ENCODE measurements around the gene ADGB. TPM values are rescaled to one million over a fixed set of nuclear protein-coding genes. Genes with fewer than 3 reads are reported as not detected.

The ADGB gene
- total and polyA plus RNA-seq, 2 donors (not counting 1 experiment from before 2014, with no cell fraction given): not detected

GRCh38 chr6:146601352-146601751 lies 2.6 kb downstream of the ADGB start:
- Histone ChIP-seq H3K36me3 (replicated peaks in 1 of 2; ENCODE audit: control extremely low read depth in 1 of 2, control insufficient read depth in 1 of 2, extremely low read depth in 1 of 2, insufficient read depth in 2 of 2, low read length in 1 of 2) (no peaks in the 10 kb centered on the region), H3K4me1 (ENCODE audit: control insufficient read depth in 2 of 2, insufficient read depth in 2 of 2, low read length in 2 of 2) (no peaks in the 10 kb centered on the region), H3K9me3 (ENCODE audit: control extremely low read depth in 1 of 3, control insufficient read depth in 2 of 3, insufficient read depth in 1 of 3, low read length in 2 of 3) (no peaks in the 10 kb centered on the region), H4K20me1 (ENCODE audit: control insufficient read depth, insufficient read depth, low read length, poor library complexity, severe bottlenecking) (no peaks in the 10 kb centered on the region), H2AFZ (ENCODE audit: insufficient read depth, low read depth, low read length, poor library complexity, severe bottlenecking) (no peak overlapping the region), H3K4me3 (ENCODE audit: control extremely low read depth in 1 of 5, extremely low read depth in 1 of 5, insufficient read depth in 1 of 5, low read depth in 2 of 5, low read length in 4 of 5) (no peak overlapping the region), H3K27ac (ENCODE audit: low read length in 2 of 2) (no peak overlapping the region), H3K4me2 (replicated peaks; ENCODE audit: low read depth, low read length, poor library complexity, severe bottlenecking) (no peak overlapping the region), H3K27me3 (replicated peaks in 1 of 4; ENCODE audit: control extremely low read depth in 1 of 4, control insufficient read depth in 3 of 4, insufficient read depth in 4 of 4, low read length in 3 of 4) (peaks cover 0 to 5% (median 0%) of the 10 kb centered on the region in 4 experiments), H3K9ac (ENCODE audit: low read length) (no peak overlapping the region), H3K79me2 (ENCODE audit: control insufficient read depth, insufficient read depth, low read length) (no peaks in the 10 kb centered on the region)
- Mint-ChIP-seq H3K9me3 (ENCODE audit: insufficient read depth) (no peaks in the 10 kb centered on the region), H3K4me1 (no peaks in the 10 kb centered on the region), H3K27ac (no peak overlapping the region), H3K4me3 (no peak overlapping the region), H3K27me3 (peaks cover 4% of the 10 kb centered on the region)
- DNase-seq: no peak
- ChIA-PET POLR2A (no interaction called here), CTCF (no interaction called here)
- WGBS (ENCODE audit: insufficient coverage): no CpG with 5 or more reads among the region's 4 CpGs
- no peak for ATAC-seq (ENCODE audit: low read depth)
- TF ChIP-seq EZH2 (IDR thresholded peaks at IDR 0.05; ENCODE audit: borderline replicate concordance, insufficient read depth, low read depth, low read length, poor library complexity, severe bottlenecking) (no peak), CTCF (IDR thresholded peaks at IDR 0.05) (no peak)
- intact Hi-C loops (cut with micrococcal nuclease): no loop called here

GRCh38 chr6:146602526-146602925 lies 3.8 kb downstream of the ADGB start:
- POLR2A ChIA-PET: no interaction called here
- WGBS (ENCODE audit: insufficient coverage): 94% methylated on average over 4 of the region's 6 CpGs
- no peaks in the 10 kb centered on the region for H3K36me3 ChIP-seq (replicated peaks in 1 of 2; ENCODE audit: control extremely low read depth in 1 of 2, control insufficient read depth in 1 of 2, extremely low read depth in 1 of 2, insufficient read depth in 2 of 2, low read length in 1 of 2)
- H3K27ac ChIP-seq (ENCODE audit: low read length in 2 of 2): no peak overlapping the region
- DNase-seq: no peak
- peaks cover 4% of the 10 kb centered on the region for H3K27me3 Mint-ChIP-seq
- TF ChIP-seq CTCF (IDR thresholded peaks at IDR 0.05) (no peak), EZH2 (IDR thresholded peaks at IDR 0.05; ENCODE audit: borderline replicate concordance, insufficient read depth, low read depth, low read length, poor library complexity, severe bottlenecking) (no peak)
- H3K79me2 ChIP-seq (ENCODE audit: control insufficient read depth, insufficient read depth, low read length): no peaks in the 10 kb centered on the region
- intact Hi-C loops (cut with micrococcal nuclease): no loop called here
- no peaks in the 10 kb centered on the region for H3K4me1 Mint-ChIP-seq
- no peak overlapping the region for H3K4me3 Mint-ChIP-seq
- no peak overlapping the region for H3K4me2 ChIP-seq (replicated peaks; ENCODE audit: low read depth, low read length, poor library complexity, severe bottlenecking)
- CTCF ChIA-PET: no interaction called here
- H3K9me3 Mint-ChIP-seq (ENCODE audit: insufficient read depth): no peaks in the 10 kb centered on the region
- peaks cover 0 to 5% (median 0%) of the 10 kb centered on the region in 4 experiments for H3K27me3 ChIP-seq (replicated peaks in 1 of 4; ENCODE audit: control extremely low read depth in 1 of 4, control insufficient read depth in 3 of 4, insufficient read depth in 4 of 4, low read length in 3 of 4)
- H3K9ac ChIP-seq (ENCODE audit: low read length): no peak overlapping the region
- no peak overlapping the region for H3K4me3 ChIP-seq (ENCODE audit: control extremely low read depth in 1 of 5, extremely low read depth in 1 of 5, insufficient read depth in 1 of 5, low read depth in 2 of 5, low read length in 4 of 5)
- no peaks in the 10 kb centered on the region for H3K4me1 ChIP-seq (ENCODE audit: control insufficient read depth in 2 of 2, insufficient read depth in 2 of 2, low read length in 2 of 2)
- no peaks in the 10 kb centered on the region for H4K20me1 ChIP-seq (ENCODE audit: control insufficient read depth, insufficient read depth, low read length, poor library complexity, severe bottlenecking)
- no peak for ATAC-seq (ENCODE audit: low read depth)
- no peaks in the 10 kb centered on the region for H3K9me3 ChIP-seq (ENCODE audit: control extremely low read depth in 1 of 3, control insufficient read depth in 2 of 3, insufficient read depth in 1 of 3, low read length in 2 of 3)
- no peak overlapping the region for H3K27ac Mint-ChIP-seq
- H2AFZ ChIP-seq (ENCODE audit: insufficient read depth, low read depth, low read length, poor library complexity, severe bottlenecking): no peak overlapping the region

Measured in B cell (primary cell).